Activated CD8-positive, alpha-beta memory T cell treated with anti-CD3 and anti-CD28 coated beads, Interleukin-2, amount 50 U/mL, for 1 hour (primary cell): ENCODE data around the gene PKP1.

Source experiments
- DNase-seq: peaks from one replicate; pipeline ENCODE4 v3.0.0-alpha.2; 2020; ENCODE audit errors: extremely low read depth

Gene PKP1

DNA sequence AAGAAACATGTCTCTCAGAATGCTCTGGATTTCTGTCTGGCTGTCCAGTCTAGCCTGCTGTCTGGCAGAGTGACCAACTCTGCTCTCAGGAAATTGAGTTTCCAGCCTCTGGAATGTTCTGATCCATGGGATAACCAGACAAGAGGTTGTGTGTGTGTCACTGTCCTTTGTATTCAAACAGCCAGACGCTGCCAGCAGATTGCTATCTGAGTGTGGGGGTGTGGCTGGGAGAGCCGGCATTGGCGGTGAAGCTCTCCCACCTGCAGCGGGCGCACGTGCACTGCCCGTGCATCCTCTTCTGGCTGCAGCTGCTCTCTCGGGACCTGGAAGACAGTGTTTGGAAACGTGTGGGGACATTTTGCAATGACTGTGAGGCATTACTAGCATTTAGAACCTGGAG lies 26.1 kb downstream of the PKP1 start:
- no peak for DNase-seq

DNA sequence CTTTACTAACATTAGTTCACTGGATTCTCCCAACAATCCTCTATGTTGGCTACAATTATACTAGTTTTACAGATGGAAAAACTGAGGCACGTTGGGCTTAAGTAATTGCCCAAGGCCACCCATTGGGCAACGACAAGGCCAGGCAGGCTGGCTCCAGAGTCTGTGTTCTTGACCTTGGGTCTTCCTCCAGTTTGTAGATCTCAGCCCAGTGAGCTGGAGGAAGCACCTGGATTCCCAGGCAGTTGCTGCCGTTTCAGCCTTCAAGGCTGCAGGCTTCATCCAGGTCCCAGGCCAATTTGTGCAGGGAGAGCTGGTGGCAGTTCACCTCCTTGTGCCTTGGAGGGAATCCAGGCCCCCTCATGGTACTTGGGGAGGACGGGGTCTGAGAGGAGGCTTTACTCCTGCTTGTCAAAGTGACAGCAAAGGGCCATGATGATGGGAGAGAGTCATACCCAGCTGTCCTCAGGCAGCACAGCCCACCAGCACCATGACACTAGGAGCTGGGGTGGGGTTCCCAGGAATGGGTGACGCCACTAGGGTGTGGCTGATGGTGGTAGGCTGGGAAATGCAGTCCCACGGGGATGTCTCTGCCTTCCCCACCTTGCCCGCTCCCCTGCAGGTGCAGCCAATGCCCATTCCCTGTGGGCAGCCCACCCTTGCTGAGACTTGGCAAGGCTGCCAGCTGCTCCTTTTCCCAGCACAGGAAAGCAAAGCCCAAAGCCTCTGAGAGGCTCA lies 27.1 kb downstream of the PKP1 start:
- DNase-seq = no peak

DNA sequence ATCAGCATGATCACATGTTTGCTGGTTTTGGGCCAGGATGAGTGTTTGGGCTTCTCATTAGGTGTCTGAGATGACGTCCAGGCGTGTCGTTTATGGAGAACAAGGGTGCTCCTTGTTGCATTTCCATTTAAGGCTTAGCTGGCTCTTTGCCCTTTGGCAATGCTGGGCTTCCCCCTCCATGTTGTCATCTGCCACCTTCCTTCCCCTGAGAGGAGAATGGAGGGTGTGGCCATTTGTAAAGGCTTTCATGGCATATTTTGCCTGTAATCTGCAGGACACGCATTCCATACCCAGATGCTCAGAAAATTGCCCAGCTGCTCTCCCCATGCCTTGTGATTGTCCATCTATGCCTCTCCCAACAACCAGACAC lies 27.7 kb downstream of the PKP1 start:
- no peak for DNase-seq

DNA sequence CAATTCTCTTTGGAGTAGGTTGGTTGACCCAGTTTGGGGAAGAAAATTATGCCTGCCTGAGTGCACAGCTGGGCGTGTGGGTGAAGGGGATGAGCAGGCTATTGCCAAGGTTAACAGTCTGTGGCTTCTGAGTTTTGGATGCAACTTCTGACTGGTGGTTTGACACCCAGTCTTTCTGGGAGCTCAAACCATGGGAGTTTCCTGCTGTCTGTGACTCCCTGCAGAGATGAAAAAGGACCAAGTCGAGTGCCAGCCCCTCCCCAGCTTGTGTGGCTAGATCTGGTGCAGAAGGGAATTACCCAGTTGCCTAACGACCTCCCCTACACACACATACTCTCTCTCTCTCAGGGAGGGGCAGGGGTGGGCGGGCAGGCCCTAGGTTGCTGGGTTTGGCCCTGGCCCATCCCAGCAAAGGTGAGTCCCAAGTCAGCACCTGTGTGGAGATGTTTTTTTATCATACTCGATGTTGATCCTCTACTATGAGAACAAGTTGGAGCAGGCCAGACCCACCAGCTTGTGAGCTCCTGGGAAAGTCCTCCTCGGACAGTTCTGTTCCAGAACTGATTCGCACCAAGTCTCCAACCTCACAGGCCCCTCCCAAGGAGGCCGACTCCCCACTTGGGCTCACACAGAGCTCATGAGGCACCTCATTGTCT lies 28.2 kb downstream of the PKP1 start:
- DNase-seq = no peak

DNA sequence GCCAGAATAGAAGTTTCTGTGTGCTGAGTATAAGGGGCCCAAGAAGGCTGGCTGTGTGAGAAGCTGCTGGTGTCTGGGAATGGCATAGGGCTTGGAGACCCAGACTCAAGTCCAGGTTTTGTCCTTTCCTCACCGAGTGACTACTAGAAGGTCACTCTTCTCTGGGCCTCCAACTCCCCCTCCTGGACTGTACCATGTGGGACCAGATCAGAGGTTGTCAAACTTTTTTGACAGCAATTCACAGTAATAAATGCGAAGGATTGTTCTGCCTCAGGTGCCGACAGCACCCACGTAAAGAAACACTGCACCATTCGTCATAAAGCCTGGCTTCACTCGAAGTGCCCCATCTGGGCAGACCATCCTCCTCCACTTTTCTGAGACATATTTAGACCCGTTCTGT lies 29.0 kb downstream of the PKP1 start:
- no peak for DNase-seq

DNA sequence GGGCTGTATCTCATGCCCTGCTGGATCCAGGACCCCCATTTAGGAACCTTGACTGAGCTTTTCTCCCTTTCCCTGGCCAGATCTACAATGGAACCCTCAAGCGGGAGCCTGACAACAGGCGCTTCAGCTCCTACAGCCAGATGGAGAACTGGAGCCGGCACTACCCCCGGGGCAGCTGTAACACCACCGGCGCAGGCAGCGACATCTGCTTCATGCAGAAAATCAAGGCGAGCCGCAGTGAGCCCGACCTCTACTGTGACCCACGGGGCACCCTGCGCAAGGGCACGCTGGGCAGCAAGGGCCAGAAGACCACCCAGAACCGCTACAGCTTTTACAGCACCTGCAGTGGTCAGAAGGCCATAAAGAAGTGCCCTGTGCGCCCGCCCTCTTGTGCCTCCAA lies 29.8 kb downstream of the PKP1 start:
- no peak for DNase-seq

DNA sequence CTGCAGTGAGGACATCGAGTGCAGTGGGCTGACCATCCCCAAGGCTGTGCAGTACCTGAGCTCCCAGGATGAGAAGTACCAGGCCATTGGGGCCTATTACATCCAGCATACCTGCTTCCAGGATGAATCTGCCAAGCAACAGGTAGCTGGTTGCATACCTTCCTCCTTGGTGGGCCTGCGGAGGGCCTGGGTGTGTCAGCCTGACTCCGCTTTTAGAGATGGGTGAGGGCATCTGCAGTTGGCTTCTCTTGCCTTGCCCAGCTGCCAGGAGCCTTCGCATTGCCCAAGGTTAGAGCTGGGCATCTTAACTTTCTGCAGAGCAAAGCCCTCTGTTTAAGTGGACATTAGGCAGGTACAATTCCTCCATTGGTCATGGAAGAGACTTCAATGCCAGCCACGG lies 33.2 kb downstream of the PKP1 start:
- DNase-seq = no peak

DNA sequence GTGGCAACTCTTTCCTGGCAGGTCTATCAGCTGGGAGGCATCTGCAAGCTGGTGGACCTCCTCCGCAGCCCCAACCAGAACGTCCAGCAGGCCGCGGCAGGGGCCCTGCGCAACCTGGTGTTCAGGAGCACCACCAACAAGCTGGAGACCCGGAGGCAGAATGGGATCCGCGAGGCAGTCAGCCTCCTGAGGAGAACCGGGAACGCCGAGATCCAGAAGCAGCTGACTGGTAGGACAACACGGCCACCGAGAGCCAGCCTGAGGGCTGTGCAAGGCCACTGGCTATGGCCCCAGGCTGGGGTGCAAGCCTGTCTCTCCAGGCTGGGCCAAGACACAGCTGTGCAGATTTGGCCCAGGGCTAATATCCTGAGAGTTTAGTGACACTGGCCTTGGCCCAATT lies 34.2 kb downstream of the PKP1 start:
- DNase-seq = no peak

DNA sequence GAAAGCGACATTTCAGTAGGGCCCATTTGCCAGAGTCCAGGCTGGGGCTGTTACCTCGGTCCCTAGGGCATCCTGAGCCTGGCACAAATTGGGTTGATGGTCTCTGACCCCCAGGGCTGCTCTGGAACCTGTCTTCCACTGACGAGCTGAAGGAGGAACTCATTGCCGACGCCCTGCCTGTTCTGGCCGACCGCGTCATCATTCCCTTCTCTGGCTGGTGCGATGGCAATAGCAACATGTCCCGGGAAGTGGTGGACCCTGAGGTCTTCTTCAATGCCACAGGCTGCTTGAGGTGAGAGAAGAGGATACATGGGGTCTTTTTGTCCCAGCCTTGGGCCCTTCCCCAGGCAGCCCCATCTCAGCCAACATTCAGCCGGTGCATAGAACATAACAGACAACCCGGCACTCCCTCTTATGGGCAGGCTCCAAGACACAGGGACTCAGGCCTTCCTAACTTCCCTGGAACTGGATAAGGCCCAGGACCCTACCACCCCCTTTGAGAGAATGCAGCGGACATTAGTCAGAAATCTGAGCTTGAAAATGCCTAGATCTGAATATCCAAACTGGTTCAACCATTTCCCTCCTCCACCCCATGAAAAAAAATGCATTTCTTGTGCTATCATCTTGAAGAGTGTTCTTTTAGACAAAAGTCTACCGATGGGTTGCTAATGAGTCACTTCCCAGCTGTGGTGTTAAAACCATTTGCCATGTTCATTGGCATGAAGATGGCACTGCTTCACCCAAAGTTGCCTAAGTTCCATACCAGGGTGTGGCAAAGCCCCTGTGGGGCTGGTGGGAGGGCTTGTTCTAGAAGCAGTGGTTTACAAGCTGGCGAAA lies 35.4 kb downstream of the PKP1 start:
- DNase-seq = no peak

DNA sequence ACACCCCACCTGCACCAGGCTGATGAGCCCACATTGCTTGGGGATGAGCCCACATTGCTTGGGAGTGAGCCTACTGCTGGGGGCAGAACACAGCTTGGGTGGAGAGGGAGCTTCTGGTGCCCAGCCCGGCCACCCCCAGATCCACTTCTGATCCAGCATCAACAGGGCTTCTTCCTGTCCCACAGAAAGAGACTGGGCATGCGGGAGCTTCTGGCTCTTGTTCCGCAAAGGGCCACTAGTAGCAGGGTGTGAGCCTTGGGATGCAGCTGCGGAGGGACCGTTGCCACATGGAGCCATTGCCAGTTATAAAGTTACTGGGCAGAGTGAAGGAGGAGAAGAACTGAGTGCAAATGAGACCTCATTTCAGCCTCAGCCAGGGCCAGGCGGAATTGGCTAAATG lies 36.3 kb downstream of the PKP1 start:
- DNase-seq = no peak

DNA sequence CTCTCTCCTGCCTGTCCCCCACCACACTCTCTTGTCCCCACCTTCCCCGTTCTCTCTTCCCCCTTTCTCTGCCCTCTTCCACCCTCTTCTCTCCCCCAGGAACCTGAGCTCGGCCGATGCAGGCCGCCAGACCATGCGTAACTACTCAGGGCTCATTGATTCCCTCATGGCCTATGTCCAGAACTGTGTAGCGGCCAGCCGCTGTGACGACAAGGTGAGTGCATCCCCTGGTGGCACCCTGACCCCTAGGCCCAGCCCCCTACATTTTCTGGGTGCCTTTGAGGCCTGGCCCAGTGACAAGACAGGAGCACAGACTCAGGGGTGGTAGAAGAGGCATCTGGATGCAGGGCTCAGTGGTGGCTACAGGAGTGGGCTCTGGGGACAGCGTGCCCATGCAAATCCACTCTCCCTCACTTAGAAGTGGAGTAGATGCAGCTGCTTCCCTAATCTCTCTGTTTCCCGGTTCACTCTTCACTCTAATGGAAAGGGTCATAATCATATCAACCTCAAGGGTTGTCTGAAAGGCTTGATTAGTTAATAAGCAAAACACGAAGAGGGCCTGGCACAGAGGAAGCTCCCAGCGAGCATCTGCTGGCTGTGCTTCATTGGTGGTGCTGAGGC lies 37.0 kb downstream of the PKP1 start:
- no peak for DNase-seq

DNA sequence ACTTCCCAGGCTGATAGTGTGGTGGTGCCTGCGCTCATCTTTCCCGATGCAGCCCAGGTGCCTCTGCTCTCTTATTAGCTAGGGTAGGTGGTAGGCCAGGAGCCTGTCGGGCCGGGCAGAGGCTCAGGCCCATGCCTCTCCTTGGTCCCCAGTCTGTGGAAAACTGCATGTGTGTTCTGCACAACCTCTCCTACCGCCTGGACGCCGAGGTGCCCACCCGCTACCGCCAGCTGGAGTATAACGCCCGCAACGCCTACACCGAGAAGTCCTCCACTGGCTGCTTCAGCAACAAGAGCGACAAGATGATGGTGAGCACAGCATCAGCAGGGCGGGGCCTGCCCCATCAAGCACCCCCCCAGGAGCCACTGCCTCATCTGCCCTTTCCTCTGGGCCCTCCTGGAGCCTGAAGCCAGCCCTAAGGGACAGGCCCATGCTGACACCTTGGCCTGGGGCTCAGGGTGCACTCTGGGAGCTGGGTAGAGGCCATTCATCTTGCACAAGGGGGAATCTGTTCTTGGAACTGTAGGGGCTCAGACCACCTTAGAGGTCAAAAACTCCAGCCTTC lies 38.6 kb downstream of the PKP1 start:
- no peak for DNase-seq

DNA sequence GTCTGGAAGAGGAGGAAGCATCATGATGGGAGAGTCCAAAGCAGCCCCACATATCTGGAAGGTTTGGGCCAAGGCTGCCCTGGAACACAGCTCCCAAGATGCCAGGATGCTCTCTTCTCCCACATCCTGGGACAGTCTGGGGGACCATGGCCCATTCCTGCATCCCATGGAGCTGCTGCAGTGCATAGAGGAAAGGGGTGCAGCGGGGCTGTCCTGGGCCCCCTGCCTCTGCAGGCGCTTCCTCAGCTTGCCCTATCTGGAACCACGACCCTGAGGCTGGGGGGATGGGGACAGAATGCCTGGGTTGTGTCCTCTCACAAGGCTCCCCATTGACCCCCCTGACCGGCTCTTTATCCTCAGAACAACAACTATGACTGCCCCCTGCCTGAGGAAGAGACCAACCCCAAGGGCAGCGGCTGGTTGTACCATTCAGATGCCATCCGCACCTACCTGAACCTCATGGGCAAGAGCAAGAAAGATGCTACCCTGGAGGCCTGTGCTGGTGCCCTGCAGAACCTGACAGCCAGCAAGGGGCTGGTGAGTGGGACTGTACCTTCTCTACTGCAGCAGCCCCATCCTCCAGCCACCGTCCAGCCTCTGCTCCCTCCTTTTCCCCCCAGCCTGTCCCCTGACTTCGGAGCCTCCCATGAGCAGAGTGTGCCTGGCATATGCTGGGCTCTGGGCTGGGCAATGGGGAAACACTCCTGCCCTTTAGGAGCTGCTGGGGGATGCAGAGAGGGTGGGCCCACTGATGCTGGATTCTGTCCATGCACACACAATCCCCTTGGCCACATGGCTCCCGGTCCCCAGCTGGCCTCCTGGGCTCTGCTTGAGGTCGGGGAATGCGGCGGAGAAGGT lies 39.6 kb downstream of the PKP1 start:
- DNase-seq = no peak

DNA sequence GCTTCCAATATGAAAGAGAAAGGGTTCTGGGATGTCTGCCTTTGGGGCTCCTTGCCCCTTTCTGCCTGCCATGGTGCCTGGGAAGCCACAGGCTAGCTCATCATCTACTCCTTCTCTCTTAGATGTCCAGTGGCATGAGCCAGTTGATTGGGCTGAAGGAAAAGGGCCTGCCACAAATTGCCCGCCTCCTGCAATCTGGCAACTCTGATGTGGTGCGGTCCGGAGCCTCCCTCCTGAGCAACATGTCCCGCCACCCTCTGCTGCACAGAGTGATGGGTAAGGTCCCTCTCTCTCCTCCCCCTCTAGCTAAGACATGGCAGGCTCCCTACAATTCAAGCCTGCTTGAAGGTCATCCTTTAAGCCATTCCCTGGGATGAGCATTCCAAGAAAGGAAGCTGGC lies 41.0 kb downstream of the PKP1 start:
- DNase-seq = no peak

DNA sequence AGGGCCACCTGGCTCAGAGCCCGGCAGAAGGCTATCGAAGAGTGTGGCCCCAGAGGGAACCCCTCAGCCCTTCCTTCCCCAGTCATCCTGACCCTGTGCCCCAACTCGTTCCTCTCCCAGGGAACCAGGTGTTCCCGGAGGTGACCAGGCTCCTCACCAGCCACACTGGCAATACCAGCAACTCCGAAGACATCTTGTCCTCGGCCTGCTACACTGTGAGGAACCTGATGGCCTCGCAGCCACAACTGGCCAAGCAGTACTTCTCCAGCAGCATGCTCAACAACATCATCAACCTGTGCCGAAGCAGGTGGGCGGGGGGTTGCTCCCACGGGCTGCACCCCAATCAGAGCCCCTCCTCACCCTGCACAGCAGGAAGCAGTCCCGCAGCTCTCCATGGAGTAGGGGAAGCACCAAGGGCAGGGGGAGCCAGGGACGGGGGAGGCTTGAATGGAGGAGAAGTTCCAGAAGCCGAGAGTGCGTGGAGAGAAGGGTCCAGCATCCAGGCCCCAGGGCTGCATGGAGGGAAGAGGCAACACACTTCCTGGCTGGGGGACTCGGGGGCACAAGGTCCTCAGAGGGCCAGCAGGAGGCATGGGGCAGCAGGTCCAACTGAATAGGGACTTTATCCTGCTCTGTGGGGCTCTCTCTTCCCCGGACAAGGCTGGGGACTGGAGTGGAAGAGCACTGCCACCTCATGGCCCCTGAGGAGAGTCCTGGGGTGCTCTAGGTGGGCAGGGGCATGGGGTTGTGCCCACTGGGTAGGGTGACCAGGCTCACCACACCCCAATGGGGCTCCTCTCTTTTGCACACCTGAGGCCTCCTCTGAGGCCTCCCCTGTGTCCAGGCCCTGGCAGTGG lies 41.7 kb downstream of the PKP1 start:
- DNase-seq = no peak

DNA sequence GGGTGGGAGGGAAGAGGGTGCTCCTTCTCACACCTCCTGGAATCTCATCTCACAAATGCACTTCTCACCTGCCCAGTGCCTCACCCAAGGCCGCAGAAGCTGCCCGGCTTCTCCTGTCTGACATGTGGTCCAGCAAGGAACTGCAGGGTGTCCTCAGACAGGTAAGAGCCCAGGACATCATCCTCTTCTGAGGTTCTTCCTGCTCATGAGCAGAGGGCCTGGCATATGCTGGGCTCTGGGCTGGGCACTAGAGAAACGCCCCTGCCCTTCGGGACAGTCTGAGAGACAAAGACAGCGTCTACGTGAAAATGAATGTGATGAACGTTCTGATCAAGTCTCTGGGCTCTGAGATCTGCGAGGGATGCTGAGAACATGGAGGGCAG lies 42.4 kb downstream of the PKP1 start:
- no peak for DNase-seq

DNA sequence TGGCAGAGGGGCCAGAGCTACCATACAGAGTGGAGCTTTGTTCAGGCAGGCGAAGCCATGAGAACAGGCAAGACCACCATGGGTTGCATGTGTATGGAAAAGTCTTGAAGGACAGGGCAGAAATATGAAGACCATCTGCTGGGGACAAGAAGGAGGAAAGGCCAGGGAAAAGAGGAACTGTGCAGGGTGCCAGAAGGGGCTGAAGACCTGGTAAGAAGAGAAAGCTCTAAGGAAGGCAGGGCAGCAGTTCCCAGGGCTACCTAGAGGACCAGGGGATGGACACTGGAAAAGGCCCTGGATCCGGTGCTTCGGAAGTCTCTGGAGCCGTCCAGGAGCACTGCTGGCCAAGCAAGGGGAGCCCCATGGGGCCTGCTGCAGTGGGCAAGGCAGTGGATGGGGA lies 43.4 kb downstream of the PKP1 start:
- DNase-seq = no peak

DNA sequence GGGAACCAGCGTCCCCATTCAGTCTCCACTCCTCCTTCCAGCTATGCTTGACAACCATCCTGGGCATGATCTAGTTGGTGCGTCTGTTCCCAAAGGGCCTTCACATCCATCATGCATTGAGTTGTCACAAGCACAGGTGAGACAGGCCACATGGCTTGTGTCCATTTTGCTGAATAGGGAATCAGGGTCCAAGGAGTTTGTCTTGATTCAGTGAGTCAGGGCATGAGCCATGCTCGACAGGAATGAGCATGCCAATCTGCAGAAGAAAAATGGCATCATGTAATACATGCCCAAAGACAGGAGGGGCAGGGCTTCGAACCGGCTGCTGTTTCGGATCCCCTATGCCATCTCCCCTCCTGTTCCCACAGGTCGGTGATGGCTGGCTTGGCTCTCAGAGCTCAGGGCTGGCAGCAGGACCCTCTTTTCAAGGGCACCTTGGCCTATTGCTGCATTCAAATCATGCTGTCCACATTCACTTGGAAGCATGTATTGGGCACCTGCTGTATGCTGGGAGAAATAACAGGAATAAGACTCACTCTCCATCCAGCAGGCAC lies 44.5 kb downstream of the PKP1 start:
- DNase-seq = no peak

DNA sequence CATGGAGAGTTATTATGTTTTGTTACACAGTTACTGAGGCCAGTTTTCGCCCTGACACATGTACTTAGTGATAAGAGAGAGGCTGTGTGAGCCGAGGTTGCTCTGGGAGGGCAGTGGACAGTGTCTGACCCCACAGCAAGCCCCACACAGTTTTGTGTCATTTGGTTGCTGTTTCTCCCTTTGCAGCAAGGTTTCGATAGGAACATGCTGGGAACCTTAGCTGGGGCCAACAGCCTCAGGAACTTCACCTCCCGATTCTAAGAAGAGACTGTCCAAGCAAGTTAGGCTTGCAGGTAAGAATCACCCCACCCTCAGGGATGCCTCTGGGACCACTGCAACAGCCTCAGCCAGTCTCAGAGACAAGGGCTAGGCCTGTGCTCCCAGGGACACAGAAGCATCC lies 45.3 kb downstream of the PKP1 start:
- no peak for DNase-seq

DNA sequence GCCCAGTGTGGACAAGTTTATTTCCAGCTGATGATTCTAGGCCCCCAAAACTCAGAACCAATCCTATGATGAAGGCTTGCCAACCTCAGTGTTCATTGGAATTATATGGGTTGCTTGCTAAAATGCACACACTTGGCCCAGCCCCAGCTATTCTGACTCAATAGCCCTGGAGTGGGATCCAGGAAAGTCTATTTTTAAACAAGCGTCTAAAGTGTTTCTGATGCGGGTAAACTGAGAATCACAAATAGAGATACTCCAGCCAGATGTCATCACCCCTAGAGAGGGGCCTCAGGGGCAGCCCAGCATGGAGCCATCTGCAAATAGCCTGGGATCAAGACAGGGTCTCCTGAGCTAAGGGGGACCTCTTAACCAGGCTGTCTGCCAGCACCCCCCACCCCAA lies 46.0 kb downstream of the PKP1 start:
- DNase-seq = no peak
